GM10847 (cell line): ENCODE data around the gene POLR2B.

ENCODE experiments used
- POLR2A ChIP-seq: IDR thresholded peaks from 2 replicates; pipeline ENCODE4 v1.6.1; 2011; ENCODE audit not compliant: insufficient read length; ENCODE audit errors: extremely low read depth

The POLR2B gene

DNA sequence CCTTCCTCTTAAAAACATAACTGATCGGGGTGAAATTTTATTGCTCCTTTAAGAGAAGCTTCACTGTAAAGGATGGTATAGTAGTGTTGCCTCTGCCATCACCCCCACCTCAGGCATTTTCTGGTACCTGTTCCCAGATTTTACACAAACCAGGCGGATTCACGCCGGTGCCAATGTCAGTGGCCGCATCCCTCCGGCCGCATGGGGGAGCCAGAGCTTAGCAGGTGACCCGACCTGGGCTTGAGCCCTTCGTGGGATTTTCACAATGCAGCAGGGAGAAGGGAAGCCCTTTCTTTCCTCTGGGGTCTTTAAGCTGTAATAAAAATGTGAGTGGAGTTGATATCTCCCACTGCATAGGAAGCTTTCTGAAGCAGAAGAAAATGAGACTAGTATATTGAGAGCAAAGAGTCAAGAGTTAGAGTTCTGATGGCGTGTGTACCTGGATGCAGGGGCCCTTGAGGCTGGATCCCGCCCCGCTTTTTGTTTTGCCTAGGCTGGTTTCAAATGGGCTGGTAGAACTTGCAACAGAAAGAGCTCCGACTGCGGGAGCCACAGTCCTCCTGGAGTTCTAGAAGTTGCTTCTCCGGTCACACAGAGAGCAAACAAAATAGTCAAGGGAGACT lies 59.4 kb downstream of the POLR2B start:
- no peak for TF ChIP-seq POLR2A

DNA sequence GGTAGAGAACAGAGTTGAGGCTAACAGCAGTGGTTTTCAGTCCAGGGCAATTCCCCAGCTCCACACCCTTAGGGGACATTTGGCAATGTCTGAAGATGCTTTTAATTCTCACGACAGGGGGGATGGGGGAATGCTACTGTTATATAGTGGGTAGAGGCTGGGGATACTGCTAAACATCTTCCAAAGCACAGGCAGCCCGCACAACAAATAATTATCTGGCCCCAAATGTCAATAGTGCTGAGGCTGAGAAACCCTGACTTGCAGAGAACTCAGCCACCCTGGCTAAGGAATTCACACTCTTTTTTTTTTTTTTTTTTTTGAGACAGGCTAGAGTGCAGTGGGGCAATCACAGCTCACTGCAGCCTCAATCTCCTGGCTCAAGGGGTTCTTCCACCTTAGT lies 60.6 kb downstream of the POLR2B start:
- TF ChIP-seq POLR2A: no peak

DNA sequence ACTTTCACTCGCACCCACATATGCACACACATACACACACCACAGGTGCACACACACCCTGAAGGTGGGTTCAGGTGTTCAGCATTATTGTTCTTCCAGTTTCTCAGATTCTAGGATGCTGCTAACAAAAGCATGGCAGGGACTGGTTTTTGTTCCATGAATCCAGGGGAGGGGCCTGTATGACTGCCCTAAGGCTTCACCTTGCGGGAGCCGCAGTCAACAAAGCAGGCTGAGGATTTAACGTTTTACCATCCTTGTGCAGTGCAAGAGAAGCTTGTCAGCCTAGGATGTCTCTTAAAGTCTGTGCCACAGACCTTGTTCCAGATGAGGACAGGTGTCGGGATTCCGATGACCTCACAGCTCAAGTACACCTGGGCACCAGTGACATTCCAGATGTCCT lies 61.8 kb downstream of the POLR2B start:
- TF ChIP-seq POLR2A: no peak

DNA sequence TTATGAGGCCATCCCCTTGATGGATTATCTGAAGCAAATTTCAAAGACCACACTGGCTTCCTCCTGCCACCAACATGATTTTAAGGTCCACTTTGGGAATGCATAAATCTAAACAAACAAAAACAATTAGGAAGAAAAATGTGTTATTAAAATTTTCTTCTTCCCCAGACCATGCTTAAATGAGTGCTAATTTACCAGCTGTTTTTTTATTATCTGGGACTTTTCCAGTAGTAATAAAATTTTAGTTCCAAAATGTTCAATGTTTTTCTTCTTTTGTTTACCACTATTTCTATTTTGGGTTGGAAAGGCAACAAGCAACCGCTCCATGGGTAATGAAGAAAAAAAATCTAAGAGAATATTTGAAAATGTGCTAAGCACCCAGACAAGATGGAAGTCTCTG lies 62.3 kb downstream of the POLR2B start:
- no peak for TF ChIP-seq POLR2A

DNA sequence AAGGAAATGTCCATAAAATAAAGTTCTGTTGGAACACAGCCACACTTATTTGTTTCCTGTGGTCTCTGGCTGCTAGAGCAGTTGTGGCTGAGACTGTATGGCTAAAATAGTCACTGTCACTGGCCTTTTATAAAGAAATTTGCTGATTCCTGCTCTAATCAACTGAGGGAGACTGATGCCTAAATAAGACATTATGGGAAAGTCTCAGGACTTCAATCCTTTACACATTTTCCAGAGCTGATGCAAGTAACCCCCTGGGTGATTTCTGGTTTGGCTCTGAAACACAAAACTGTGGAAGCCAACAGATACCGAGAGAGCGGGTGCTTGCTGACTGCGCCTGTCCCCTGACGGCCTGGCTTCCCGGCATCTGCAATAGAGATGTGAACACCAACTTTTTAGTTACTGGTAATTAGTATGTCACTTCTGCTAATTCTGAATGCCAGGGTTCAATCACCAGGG lies 64.0 kb downstream of the POLR2B start:
- TF ChIP-seq POLR2A: no peak

DNA sequence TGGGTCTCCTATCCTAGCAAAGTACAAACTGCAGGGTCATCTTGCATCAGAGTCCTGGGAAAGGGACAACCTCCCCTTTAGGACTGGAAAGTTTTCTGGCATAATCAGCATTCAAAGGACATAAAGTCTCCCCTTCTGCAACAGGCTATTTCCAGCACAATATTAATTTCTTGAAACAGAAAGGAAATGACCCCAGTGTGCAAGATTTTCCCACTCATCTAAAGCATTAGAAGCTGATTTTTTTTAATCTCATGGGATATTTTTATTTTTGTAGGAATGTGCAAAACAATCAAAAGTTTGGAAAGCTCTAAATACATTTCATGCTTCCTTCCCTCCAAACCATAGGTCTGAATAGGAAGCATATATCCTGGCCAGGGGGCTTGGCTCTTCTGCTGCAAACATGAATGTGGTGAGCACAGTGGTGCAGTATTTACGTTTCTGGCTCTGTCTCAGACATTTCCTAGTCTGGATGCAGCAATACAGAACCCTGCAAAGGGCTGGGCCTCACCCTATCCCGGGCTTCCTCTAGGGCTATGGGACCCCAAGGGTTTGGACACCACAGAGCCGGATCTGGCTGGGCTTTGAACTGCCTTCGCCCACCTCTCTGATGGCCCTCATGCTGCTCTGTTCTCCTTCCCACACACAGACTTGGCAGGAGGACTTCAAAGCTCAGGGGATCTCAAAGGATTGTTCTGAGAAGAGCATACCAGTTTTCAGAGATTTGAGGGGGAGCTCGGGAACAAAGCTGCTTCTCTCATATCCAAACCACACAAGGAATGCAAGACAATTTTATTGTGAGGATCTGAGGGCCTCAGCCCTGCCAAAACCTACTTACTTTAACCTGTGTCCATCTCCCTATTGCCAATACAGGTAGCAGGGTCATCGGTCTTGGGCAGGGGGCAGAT lies 64.9 kb downstream of the POLR2B start:
- no peak for TF ChIP-seq POLR2A

DNA sequence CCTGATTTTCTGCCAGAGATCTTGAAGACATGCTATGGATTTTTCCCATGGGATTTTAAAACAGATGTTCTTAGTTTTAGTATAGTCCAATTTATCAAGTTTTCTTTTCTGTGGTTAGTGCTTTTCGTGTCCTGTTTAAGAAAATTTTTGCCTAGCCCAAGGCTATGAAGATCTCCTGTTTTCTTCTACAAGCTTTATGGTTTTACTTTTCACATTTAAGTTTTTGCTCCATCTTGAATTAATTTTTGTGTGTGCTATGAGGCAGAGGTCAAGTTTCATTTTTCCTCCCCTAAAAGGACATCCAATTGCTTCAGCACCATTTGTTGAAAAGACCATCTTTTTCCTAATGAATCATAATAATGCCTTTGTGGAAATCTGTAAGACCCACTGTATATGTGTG lies 65.6 kb downstream of the POLR2B start:
- no peak for TF ChIP-seq POLR2A

DNA sequence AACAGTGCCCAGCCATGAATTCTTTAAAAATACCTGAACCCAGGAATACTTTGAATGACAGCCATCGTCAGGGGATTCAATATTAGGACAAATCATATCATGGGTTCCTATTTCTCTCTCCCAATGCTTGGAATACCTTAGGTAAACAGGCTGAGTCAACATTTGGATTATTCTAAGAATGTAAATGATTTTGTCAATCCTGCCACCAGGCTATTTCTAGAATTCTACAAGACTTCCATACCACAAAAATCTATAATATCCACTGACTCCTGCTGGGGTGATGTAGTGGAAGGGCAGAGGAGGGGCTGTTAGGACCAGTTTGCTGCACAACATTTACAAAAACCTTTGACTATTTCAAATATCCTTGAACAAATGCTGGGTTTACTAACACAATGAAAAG lies 66.3 kb downstream of the POLR2B start:
- TF ChIP-seq POLR2A: no peak

DNA sequence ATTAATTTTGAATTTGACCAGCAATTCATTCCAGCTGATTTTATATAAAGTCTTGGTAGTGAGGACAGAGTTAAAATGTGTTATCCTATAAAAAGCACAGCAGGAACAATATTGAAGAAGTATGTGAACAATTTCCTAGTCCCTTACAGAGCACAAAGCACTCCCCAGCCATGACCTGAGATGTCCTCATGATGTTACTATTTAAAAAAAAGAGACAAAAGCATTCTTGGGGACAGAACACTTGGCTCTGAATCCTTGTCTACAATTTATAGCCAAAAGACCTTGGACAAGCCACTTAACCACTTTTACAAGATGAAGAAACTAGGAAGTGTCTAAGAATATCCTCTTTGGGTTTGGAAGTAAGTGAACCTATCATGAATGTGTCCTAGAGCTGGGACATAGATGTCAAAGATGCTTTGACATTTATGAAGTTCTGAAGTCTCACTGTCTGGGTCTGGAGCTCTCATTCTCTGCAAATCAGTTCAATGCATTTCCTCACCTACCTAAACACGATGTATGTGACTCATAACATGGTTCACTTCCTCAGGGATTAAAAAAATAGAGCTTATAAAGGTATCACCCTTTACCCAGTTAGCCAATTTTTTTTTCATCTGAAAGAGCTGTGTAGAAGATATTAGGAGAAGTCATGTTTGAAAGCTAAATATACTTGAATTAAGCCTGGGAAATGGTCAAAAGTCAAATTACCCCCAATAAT lies 70.1 kb downstream of the POLR2B start:
- TF ChIP-seq POLR2A: no peak

DNA sequence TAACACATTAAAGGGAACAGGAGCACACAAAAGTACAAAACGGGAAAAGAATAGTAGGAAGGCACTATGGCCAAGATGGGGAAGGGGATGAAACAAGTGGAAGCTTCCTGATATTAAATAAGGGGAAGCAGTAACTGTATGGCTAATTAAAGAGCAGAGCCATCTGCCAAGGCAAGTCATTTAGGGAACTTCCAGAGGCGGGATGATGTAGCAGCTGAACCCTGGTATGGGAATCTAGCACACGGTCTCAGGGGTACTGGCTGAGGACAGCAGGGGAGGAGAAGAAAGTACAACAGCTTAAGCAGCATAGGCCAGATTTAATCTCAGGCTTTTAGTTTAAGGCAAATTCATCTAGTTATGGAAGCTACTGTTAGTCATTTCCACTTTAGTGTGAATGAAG lies 72.4 kb downstream of the POLR2B start:
- no peak for TF ChIP-seq POLR2A

DNA sequence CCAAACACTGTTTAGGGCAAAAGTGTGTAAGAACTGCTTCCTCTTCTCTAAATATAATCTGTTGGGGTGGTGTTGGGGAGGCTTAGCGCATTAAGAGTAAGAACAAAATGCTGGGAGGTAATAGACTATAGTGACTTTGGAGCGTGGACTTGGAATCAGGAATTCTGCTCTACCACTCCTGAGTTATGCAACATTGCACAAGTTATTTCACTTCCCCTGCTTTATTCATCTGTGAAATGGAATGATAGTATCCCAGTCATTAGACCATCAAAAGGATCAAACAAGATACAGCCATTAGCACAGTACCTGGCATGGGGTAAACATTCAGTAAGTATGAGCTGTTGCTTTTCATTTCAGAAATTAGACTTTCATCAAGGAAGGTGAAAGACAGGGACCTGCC lies 72.8 kb downstream of the POLR2B start:
- no peak for TF ChIP-seq POLR2A

DNA sequence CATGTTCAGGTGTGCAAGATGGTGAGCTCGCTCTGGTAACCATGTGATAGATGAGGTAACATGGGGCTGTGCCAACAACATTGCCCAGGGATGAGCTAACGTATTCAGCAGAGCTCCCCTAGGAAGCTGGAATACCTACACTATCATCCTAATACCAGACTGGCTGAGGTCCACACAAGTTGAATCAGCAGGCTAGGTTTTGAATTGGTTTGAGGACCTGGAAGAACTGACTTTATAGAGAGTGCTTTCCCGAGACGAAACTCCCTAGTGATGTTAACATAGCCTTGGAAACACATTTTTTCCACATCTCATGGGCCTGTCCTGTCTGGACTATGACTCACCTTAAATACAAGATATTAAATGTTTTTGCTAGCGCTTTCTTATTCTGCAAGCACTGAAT lies 74.8 kb downstream of the POLR2B start:
- TF ChIP-seq POLR2A: no peak

DNA sequence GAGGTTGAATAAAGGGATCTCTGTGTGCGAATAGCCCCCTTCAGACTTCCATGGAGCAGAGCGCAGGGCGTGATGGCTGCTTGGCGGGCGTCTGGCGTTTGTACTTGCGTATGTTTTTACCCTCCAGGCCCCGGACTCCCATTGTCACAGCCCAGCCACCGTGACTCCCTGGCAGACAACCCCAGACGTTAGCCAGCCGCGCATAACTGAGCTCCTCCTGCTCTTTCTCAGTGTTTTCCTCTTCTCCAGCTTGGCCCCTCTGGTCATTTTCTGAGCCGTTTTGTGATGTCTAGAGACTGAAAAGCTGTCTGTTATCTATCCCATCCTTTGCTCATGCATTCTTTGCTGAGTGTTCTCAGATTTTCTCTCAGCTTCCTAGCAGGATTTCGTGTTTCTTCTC lies 77.2 kb downstream of the POLR2B start:
- no peak for TF ChIP-seq POLR2A

DNA sequence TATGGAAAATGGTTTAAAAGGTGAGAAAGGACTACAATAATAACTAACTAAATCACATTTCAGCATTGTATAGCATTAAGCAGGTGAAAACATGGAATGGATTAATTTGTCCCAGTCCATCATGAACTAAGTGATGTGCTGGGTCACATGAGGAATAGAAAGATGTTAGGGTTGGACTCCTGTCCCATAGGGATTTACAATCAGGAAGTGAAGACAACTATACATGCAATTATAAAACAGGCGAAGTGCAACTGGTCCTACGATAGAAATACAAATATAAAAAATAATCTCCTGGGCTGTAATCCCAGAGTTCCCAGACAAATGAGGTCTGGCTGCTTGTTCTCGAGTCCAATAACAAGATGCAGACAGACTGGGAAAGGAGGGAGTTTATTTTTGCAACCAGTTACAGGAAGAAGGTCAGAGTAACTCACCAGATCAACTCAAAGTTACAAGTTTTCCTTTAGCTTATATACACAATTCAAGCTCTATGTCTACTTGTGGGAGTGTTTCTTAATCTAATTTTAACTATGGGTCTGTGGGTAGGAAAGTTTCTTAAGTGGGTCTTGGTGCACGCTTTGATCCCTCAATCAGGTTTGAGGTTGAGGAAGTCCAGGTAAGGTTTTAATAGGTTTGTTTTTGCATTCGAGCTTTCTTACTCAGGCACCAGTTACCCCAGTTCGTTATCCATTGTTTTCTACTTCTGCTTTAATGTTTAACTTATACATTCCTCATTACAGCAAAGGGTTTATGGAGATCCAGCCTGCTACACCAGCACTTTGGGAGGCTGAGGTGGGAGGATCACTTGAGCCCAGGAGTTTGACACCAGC lies 81.4 kb downstream of the POLR2B start:
- TF ChIP-seq POLR2A: no peak

DNA sequence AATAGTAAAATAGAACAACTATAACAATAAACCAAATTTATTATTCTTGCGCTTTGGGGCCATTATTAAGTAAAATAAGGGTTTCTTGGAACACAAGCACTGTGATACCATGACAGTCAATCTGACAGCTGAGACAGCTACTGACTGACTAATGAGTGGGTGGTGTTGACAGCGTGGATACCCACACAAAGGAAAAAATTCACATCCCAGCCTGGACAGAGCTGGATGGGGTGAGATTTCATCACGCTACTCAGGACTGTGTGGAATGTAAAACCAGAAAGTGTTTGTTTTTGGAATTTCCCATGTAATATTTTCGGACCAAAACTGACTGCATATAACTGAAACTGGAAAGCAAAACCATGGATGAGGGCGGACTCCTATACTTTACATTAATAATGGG lies 82.7 kb downstream of the POLR2B start:
- no peak for TF ChIP-seq POLR2A
